ENCODE data around the gene TANC1. TPM values are rescaled to one million over a fixed set of nuclear protein-coding genes. Genes with fewer than 3 reads are reported as not detected.

The TANC1 gene
- total and polyA plus RNA-seq, 3 donors from 2014 or later: 8.6 to 19.3 (median 16.2) TPM

DNA sequence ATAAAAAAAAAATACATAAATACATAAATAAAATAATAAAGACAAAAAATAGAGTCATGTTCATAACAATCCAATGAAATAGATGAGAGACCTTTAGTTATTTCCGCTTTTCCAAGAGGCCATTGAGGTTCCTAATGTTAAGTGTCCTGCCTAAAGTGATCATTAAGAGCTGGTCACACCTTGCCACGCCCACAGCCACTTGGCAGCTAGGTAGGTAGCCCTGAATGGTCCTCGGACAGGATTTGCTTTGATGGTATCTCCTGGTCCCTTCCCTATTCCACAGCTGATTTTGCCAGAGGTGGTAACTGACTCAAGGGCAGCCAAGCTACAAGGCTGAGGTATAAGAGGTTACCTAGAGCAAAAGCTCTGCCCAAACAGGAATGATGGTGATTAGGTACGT is 24.5 kb upstream of the TANC1 start:
- Histone ChIP-seq H3K27me3 (no peaks in the 10 kb centered on the region), H3K4me3 (no peak overlapping the region), H3K27ac (no peak overlapping the region), H3K36me3 (ENCODE audit: low read depth, missing control alignments) (no peaks in the 10 kb centered on the region), H3K4me1 (no peaks in the 10 kb centered on the region), H3K9me3 (no peaks in the 10 kb centered on the region)
- no peak for DNase-seq
- intact Hi-C loops (cut with DNase I; ENCODE audit: low total_unique reads): no loop called here
- 91 to 95% methylated on average over 4 of the region's 4 CpGs for WGBS, 2 donors
- no peak for TF ChIP-seq POLR2A (IDR thresholded peaks at IDR 0.05)
- TF ChIP-seq, protein P1, sequence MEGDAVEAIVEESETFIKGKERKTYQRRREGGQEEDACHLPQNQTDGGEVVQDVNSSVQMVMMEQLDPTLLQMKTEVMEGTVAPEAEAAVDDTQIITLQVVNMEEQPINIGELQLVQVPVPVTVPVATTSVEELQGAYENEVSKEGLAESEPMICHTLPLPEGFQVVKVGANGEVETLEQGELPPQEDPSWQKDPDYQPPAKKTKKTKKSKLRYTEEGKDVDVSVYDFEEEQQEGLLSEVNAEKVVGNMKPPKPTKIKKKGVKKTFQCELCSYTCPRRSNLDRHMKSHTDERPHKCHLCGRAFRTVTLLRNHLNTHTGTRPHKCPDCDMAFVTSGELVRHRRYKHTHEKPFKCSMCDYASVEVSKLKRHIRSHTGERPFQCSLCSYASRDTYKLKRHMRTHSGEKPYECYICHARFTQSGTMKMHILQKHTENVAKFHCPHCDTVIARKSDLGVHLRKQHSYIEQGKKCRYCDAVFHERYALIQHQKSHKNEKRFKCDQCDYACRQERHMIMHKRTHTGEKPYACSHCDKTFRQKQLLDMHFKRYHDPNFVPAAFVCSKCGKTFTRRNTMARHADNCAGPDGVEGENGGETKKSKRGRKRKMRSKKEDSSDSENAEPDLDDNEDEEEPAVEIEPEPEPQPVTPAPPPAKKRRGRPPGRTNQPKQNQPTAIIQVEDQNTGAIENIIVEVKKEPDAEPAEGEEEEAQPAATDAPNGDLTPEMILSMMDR (IDR thresholded peaks at IDR 0.05): no peak

DNA sequence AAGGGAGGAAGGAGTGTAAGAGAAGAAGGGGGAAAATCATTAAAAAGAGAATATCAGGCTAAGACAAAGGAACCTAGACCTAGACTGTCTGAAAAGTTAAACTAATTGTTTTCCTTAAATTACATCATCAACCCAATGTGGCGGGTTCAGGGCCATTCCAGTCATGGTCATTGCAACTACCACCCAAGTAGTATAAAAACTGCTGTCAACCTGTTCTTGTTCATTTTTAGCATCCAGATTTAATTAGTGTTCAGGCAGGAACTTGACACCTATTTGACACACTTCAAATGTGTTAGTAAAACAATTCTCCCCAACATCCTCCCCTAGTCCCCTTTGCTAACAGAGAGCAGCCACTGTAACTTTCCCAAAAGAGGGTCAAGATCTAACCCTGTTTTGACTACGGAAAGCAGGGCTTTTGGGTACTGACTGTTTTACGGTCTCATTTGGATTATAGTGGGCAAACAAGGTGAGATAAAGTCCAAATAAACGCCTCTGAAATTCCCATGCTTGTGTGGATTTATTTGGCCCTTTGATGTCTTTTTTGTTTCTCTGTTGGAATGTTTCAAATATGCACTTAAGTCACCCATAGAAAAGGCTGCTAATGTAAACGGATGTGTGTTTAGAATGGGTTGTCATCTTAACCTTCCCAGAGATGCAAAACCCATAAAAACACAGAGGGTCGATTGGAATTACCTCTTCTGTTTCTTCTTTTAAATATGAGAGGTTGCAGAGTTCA is 19.3 kb upstream of the TANC1 start:
- Histone ChIP-seq H3K27ac (no peak overlapping the region), H3K9me3 (no peaks in the 10 kb centered on the region), H3K4me1 (peaks cover 8% of the 10 kb centered on the region), H3K4me3 (no peak overlapping the region), H3K36me3 (ENCODE audit: low read depth, missing control alignments) (no peaks in the 10 kb centered on the region), H3K27me3 (no peaks in the 10 kb centered on the region)
- TF ChIP-seq POLR2A (IDR thresholded peaks at IDR 0.05): no peak
- TF ChIP-seq, protein P1 (IDR thresholded peaks at IDR 0.05): no peak
- no peak for DNase-seq
- WGBS, 2 donors: 80 to 87% methylated on average over 6 of the region's 6 CpGs
- intact Hi-C loops (cut with DNase I; ENCODE audit: low total_unique reads): no loop called here

- Histone ChIP-seq H3K9me3 (no peaks in the 10 kb centered on the region), H3K36me3 (ENCODE audit: low read depth, missing control alignments) (no peaks in the 10 kb centered on the region), H3K4me3 (no peak overlapping the region), H3K27ac (no peak overlapping the region), H3K27me3 (no peaks in the 10 kb centered on the region), H3K4me1 (peaks cover 11% of the 10 kb centered on the region)
- DNase-seq: no peak
- TF ChIP-seq, protein P1 (IDR thresholded peaks at IDR 0.05): no peak
- TF ChIP-seq POLR2A (IDR thresholded peaks at IDR 0.05): no peak
- 26 to 28% methylated on average over 4 of the region's 4 CpGs for WGBS, 2 donors
- intact Hi-C loops (cut with DNase I; ENCODE audit: low total_unique reads): no loop called here
These were observed 15.0 kb upstream of the TANC1 start for GRCh38 chr2:158953454-158953853.

DNA sequence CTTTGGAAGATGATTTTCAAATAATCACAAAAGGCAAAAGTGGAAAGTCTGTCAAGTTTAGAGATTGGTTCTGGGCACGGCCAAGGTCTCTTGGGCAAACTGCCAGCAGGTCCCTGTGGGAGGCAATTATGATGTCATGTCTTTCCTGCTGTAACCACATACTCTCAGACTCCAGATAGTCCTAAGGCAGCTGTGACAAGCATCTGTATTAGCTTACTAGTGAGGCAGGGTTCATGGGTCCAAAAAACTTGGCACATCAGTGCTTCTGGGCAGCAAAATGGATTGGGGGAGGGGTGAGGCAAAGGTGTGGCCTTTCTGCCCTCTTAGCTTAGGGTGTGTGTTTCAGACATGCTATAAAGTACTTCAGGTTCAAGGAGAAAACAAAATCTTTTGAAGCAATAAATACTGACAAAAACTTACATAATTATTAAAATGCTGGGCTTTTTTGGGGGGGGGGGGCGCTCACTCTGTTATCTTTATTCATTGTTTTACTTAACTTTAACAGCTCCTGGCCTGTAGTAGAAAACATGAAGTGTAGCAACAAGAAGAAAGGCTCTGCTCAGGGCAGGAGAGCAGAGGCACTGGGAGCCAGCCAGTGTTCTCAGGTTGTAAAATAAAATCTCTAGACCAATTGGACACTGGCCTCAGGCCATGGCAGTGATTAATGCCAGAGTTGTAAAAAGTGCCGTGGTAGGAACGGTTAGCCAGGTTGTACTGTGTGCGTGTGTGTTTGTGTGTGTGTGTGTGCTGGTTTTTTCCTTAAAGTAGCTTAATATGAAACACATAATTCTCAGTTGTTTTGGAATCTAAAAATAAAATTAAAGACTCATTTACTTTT is 14.3 kb upstream of the TANC1 start:
- DNase-seq: peak; percentile 76
- intact Hi-C loops (cut with DNase I; ENCODE audit: low total_unique reads): no loop called here
- Histone ChIP-seq H3K27ac (no peak overlapping the region), H3K4me3 (no peak overlapping the region), H3K4me1 (peaks cover 11% of the 10 kb centered on the region), H3K36me3 (ENCODE audit: low read depth, missing control alignments) (no peaks in the 10 kb centered on the region), H3K27me3 (no peaks in the 10 kb centered on the region), H3K9me3 (no peaks in the 10 kb centered on the region)
- 22 to 35% methylated on average over 5 of the region's 5 CpGs for whole genome bisulfite sequencing, 2 donors
- TF ChIP-seq, protein P1 (IDR thresholded peaks at IDR 0.05): no peak
- no peak for TF ChIP-seq POLR2A (IDR thresholded peaks at IDR 0.05)

Data from testis (tissue), 3 donors.